Pons (tissue), 1 donor: ENCODE data around the gene CIC.

Experiments used
- DNase-seq: peaks from one replicate; pipeline ENCODE4 v3.0.0-alpha.2; 2016; ENCODE audit warnings: low spot score

Gene CIC

DNA sequence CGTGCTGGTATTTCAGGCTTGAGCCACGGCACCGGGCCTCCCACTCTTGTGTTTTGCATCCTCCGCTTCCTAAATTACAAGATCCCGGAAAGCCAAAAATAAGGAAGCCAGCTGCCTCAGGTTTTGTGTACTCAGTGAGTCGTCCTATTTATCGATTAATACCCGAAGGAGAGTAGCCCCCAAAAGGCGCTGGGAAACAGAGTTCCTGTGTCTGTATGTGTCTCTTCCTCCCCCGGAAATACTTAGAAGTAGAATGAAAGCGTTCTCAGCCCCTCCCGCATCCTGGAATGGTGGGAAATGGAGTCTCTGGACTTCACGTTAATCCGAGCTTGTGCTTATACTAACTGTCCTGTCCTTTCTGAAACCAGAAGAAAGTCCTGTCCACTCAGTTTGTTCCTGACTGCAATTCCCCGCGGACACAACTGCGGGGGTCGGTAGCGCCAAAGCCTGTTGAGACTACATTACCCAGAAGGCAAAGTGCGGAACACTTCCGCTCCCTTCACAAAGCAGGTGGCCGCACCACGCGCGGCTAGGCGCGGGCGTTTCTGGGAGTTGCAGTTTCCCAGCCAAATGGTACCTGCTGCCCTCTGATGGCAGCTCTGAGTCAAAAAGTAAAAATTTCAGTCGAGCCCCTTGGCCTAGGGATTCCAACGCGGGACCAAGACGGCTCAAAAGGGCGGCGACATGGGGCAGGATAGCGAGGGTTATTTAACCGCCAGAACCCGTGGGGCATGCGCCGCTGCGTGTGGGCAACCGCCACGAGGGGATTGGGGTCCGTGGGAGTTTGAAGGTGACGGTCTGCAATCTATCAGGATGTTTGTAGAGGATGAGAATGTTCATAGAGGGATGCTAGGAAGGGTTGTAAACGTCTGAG, 24.5 kb upstream of the CIC start:
- DNase-seq: peak; percentile 97

GRCh38 chr19:42245231-42245630, 23.8 kb upstream of the CIC start:
- DNase-seq: no peak

GRCh38 chr19:42246143-42246921, 22.7 kb upstream of the CIC start:
- peak; percentile 85 for DNase-seq

DNA sequence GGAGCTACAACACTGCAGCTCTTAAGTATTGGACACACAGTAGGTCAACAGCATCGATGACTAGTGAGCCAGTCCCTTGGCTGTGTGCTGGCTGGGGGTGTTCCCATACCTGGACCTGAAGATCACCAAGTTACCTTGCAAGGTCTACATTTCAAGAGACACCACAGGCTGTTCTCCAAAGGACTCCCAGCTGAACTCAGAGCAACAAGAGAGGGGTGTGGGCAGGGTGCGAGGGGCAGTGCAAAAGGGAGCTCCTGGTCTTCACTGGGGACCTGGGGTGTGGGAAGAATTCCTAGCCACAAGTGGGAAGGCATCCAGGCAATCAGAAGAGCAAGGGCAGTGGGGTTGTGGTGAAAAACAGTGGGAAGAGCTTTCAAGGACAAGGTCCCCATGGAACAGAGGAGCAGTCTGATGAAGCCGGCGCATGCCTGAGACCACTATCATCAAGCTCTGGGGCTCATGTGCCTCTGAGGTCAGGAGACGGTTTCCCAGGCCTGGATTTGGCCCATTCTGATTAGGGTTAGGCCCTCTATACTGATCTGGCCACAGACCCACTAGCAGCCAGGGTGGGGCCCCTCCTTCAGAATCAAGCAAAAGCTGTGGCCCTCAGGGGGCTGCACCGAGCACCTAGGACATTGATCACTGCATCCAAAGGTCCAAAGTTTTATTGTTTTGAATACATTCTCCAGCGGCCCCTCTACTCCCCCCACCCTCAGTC, 22.0 kb upstream of the CIC start:
- no peak for DNase-seq

DNA sequence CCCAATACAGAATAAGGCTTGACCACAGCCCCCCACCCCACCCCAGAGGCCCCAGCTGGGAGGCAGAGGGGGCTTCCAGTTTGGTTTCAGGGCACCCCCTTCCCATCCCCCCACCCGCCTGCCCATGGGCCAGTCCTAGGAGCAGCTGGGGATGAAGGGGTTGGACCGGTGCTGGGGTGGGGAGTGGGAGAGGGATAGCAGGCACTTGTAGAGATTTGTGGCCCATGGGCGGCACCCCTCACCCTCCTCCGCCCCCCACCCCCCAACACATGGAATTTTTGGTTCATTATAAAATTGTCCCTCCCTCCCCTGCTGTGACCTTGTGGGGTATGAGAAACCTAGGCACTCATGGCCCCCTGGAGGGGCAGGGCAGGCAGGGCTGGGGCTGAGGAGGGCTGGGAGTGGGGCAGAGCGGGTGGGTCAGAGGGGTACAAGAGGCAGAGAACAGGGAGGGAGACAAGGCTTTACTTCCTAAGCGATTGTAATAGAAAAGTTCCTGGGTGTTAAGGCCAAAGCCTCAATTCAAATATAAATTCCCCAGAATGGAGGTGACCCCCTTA, 21.3 kb upstream of the CIC start:
- no peak for DNase-seq

- DNase-seq: no peak
These were observed 20.5 kb upstream of the CIC start for GRCh38 chr19:42248270-42249148.

- DNase-seq: no peak
These were observed 19.8 kb upstream of the CIC start for GRCh38 chr19:42249149-42249750.

DNA sequence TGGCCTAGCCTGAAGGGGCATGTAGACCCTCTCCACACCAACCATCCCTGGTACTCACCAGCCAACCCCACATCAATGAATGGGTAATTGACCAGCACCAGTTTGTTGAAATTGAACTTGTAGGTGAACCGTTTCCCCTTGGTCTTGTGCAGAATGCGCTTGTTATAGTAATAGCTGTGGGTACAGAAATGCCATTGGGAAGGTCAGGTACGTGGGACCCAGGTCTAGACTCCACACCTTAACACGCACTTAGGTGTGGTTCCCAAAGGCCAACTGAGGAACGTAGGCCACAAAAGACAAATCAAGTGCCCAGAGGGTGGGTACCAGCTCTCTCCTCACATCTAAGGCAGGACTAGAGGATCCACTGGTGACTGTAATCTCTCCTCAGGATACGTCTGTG, 19.3 kb upstream of the CIC start:
- DNase-seq: no peak

- DNase-seq: no peak
These were observed 18.8 kb upstream of the CIC start for GRCh38 chr19:42250183-42250665.

- peak; percentile 66 for DNase-seq
These were observed 18.2 kb upstream of the CIC start for GRCh38 chr19:42250666-42251531.

- peak; percentile 22 for DNase-seq
These were observed 17.3 kb upstream of the CIC start for GRCh38 chr19:42251572-42252358.

DNA sequence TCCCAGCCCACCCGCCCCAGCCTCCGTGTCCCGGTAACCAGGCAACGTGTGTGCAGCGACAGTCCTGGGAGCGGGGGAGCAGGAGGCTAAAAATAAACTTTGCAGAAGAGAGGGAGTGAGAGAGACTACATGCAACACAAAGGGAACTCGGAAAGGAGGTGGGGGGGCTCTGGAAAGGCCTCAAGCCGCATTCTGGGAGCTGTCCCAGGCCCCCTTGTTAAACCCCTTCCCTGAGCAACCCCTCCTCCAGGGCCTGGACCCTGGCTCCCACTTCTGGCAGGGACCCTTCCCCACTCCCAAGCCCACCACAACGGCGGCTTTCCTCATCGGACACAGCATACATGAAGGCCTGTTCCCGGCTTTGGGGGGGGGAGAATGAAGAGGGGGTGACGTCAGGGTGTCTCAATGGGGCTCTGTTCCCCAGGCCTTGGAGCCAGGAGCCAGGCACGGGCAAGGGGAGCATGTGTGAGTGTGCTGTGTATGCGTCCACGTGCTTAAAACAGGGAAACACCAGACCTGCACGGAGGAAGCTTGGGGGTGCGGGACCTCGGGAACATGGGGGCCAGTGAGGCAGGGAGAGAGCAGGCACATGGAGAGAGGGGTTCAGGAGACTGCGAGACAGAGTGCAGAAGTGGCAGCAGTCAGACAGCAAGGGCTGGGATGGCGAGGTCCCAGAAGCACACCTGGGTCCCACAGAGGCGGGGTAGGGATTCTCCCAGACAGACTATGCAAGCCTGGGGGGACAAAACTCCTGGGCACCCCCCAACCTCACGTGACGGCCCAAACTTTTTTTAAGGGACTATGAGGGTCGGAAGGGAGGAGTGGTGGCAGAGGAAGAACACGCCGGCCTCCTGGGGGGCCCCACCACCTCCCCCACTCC, 16.4 kb upstream of the CIC start:
- DNase-seq: peak; percentile 92

- DNase-seq: peak; percentile 29
These were observed 15.6 kb upstream of the CIC start for GRCh38 chr19:42253245-42254088.

- peak; percentile 82 for DNase-seq
These were observed 14.8 kb upstream of the CIC start for GRCh38 chr19:42254089-42254849.

DNA sequence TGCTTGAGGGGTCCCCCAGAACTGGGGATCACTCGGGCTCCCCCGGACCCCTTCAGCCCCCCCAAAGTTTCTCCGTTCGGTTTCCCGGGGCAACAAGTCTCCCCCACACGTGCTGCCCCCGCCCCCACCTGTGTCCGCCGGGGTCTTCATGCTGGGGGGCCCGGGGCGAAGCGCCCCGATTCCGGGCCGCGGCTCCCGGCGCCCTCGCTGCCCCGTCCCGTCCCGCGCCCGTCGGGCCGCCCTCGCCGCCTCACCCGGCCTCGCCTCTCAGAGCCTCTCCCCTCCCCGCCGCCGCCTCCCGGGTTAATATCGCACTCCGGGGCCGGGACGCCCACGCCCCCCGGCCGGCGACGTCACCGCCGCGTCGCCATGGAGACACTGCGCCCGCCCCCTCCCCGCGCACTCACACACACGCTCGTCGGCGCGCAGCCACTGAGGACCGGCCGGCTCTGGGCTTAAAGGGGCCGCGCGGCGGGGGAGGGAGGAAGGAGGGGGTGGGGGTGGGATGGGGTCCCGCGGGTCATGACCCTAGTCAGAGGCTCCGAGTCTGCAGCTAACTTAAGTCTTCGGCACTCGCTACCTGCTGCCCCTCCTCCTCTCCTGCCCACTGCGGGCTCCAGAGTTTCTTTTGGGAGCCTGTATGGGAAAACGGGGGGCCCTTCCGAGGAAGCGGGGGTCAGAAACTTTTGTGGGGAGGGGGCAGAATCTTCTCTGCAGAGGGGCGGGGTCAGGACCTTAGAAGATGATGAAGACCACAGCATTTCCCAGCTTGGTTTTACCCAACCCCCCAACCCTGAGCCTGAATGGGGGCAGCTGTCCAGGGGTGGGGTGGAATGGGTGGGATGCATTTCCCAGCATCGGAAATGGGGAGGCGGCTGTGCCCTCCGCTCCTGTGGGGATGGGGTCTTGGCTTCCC, 13.9 kb upstream of the CIC start, which contains the start of gene ERF:
Gene ERF (minus strand): TSS at position 279 of the 916 bp plus-strand sequence. CDS start 129 bp downstream, at position 150.
- peak; percentile 86 for DNase-seq
